OCI-LY1 (cell line): ENCODE data around the gene FGF22.

Source experiments
- H2AFZ ChIP-seq: fragments of 200-600 bp; sonication (generic), shearing (Covaris generic); 2 replicates; pipeline ENCODE4 v1.6.0; 2014; ENCODE audit warnings: antibody characterized with exemption, mild to moderate bottlenecking, low read length
- H3F3A ChIP-seq: fragments of 200-600 bp; sonication (generic), shearing (Covaris generic); 2 replicates; pipeline ENCODE4 v1.6.0; 2014; ENCODE audit warnings: mild to moderate bottlenecking, antibody characterized with exemption, low read length, moderate library complexity; ENCODE audit not compliant: insufficient read depth
- H3K27ac ChIP-seq: fragments of 200-600 bp; sonication (generic); 2 replicates; pipeline ENCODE4 v1.5.1; 2014; ENCODE audit warnings: low read length, mixed run types, mild to moderate bottlenecking, low read depth; ENCODE audit not compliant: poor library complexity, severe bottlenecking
- H3K27me3 ChIP-seq: fragments of 200-600 bp; sonication (generic); 2 replicates; pipeline ENCODE4 v1.6.0; 2014; ENCODE audit warnings: antibody characterized with exemption, mild to moderate bottlenecking, low read length, moderate library complexity; ENCODE audit not compliant: insufficient read depth
- H3K36me3 ChIP-seq: fragments of 200-600 bp; sonication (generic); 2 replicates; pipeline ENCODE4 v1.6.1; 2014; ENCODE audit warnings: mild to moderate bottlenecking, antibody characterized with exemption, low read length, moderate library complexity, mixed read lengths; ENCODE audit not compliant: insufficient read depth
- H3K4me1 ChIP-seq: fragments of 200-600 bp; sonication (generic); 2 replicates; pipeline ENCODE4 v1.5.1; 2014; ENCODE audit warnings: mild to moderate bottlenecking, low read length, moderate library complexity; ENCODE audit not compliant: insufficient read depth, severe bottlenecking
- H3K4me2 ChIP-seq: fragments of 200-600 bp; sonication (generic), shearing (Covaris generic); 2 replicates; pipeline ENCODE4 v1.6.1; 2014; ENCODE audit warnings: low read length
- H3K4me3 ChIP-seq: fragments of 200-600 bp; sonication (generic); 2 replicates; pipeline ENCODE4 v1.5.1; 2014; ENCODE audit warnings: low read length, low read depth, mild to moderate bottlenecking, mixed read lengths; ENCODE audit not compliant: poor library complexity, severe bottlenecking
- H3K79me2 ChIP-seq: fragments of 200-600 bp; shearing (Covaris generic); 2 replicates; pipeline ENCODE4 v1.6.1; 2016; ENCODE audit warnings: mixed run types, low read length, mixed read lengths; ENCODE audit not compliant: insufficient read depth
- H3K9ac ChIP-seq: fragments of 200-600 bp; sonication (generic), shearing (Covaris generic); 2 replicates; pipeline ENCODE4 v1.6.1; 2014; ENCODE audit warnings: mild to moderate bottlenecking, low read length, mixed read lengths
- H3K9me2 ChIP-seq: fragments of 200-600 bp; sonication (generic), shearing (Covaris generic); 2 replicates; pipeline ENCODE4 v1.6.1; 2014; ENCODE audit warnings: low read depth, mild to moderate bottlenecking, low read length, mixed read lengths
- H3K9me3 ChIP-seq: fragments of 200-600 bp; shearing (Covaris generic); 2 replicates; pipeline ENCODE4 v1.6.1; 2014; ENCODE audit warnings: low read length, mixed read lengths
- H4K20me1 ChIP-seq: fragments of 200-600 bp; sonication (generic), shearing (Covaris generic); 2 replicates; pipeline ENCODE4 v1.6.0; 2016; ENCODE audit warnings: mild to moderate bottlenecking, low read length; ENCODE audit not compliant: insufficient read depth
- EZH2 ChIP-seq: fragments of 200-600 bp; sonication (generic), shearing (Covaris generic); IDR thresholded peaks from 2 replicates; pipeline ENCODE4 v1.8.0; 2017; ENCODE audit warnings: borderline replicate concordance, mixed run types, mild to moderate bottlenecking, antibody characterized with exemption, low read length, moderate library complexity, mixed read lengths
- TF ChIP-seq, protein P1 (sequence below): fragments of 200-600 bp; sonication (generic), shearing (Covaris generic); IDR thresholded peaks from 2 replicates; pipeline ENCODE4 v1.5.1; 2017; ENCODE audit warnings: mild to moderate bottlenecking, antibody characterized with exemption, low read length, moderate library complexity, mixed read lengths

The FGF22 gene

DNA sequence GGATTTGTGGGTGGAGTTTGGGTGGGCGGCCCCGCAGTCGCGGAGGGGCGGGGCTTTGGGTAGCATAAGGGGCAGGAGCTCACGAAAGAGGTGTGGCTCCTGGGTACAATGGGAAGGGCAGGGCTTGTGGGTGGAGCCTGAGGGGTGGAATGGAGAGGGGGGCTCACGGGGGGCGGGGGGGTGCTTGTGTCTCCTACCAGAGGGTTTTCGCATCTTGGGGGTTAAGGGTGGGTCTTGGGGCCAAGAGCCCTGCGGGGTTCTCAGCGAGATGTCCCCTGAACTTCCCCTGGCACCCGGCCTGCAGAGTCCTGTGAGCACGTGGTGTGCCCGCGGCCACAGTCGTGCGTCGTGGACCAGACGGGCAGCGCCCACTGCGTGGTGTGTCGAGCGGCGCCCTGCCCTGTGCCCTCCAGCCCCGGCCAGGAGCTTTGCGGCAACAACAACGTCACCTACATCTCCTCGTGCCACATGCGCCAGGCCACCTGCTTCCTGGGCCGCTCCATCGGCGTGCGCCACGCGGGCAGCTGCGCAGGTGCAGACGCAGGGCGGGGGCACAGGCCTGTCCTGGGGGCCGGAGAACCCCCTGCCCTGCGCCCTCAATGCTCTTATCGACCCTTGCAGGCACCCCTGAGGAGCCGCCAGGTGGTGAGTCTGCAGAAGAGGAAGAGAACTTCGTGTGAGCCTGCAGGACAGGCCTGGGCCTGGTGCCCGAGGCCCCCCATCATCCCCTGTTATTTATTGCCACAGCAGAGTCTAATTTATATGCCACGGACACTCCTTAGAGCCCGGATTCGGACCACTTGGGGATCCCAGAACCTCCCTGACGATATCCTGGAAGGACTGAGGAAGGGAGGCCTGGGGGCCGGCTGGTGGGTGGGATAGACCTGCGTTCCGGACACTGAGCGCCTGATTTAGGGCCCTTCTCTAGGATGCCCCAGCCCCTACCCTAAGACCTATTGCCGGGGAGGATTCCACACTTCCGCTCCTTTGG, 41.6 kb downstream of the FGF22 start:
- Histone ChIP-seq H3K4me2 (peak overlapping the region; percentile 80; the same call in 1 of the 2 replicates), H3K4me1 (peaks cover 6% of the 10 kb centered on the region), H3F3A (no peaks in the 10 kb centered on the region), H3K9me2 (no peaks in the 10 kb centered on the region), H3K9ac (no peak overlapping the region), H3K9me3 (no peaks in the 10 kb centered on the region), H2AFZ (no peak overlapping the region), H3K27ac (peak overlapping the region; percentile 66), H4K20me1 (no peaks in the 10 kb centered on the region), H3K27me3 (peaks cover 7% of the 10 kb centered on the region; the same call in 1 of the 2 replicates), H3K79me2 (no peaks in the 10 kb centered on the region), H3K36me3 (no peaks in the 10 kb centered on the region), H3K4me3 (peak overlapping the region; percentile 58)
- TF ChIP-seq, protein P1, sequence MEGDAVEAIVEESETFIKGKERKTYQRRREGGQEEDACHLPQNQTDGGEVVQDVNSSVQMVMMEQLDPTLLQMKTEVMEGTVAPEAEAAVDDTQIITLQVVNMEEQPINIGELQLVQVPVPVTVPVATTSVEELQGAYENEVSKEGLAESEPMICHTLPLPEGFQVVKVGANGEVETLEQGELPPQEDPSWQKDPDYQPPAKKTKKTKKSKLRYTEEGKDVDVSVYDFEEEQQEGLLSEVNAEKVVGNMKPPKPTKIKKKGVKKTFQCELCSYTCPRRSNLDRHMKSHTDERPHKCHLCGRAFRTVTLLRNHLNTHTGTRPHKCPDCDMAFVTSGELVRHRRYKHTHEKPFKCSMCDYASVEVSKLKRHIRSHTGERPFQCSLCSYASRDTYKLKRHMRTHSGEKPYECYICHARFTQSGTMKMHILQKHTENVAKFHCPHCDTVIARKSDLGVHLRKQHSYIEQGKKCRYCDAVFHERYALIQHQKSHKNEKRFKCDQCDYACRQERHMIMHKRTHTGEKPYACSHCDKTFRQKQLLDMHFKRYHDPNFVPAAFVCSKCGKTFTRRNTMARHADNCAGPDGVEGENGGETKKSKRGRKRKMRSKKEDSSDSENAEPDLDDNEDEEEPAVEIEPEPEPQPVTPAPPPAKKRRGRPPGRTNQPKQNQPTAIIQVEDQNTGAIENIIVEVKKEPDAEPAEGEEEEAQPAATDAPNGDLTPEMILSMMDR = no peak
- TF ChIP-seq EZH2 = no peak

DNA sequence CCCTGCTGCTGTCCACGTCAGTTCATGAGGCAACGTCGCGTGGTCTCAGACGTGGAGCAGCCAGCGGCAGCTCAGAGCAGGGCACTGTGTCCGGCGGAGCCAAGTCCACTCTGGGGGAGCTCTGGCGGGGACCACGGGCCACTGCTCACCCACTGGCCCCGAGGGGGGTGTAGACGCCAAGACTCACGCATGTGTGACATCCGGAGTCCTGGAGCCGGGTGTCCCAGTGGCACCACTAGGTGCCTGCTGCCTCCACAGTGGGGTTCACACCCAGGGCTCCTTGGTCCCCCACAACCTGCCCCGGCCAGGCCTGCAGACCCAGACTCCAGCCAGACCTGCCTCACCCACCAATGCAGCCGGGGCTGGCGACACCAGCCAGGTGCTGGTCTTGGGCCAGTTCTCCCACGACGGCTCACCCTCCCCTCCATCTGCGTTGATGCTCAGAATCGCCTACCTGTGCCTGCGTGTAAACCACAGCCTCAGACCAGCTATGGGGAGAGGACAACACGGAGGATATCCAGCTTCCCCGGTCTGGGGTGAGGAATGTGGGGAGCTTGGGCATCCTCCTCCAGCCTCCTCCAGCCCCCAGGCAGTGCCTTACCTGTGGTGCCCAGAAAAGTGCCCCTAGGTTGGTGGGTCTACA, 43.1 kb downstream of the FGF22 start:
- no peak overlapping the region for H3K9ac ChIP-seq
- H3K4me3 ChIP-seq = no peak overlapping the region
- H3K4me2 ChIP-seq = no peak overlapping the region
- no peak overlapping the region for H2AFZ ChIP-seq
- H3F3A ChIP-seq = no peaks in the 10 kb centered on the region
- H3K9me2 ChIP-seq = no peaks in the 10 kb centered on the region
- no peaks in the 10 kb centered on the region for H3K36me3 ChIP-seq
- no peak for TF ChIP-seq EZH2
- TF ChIP-seq, protein P1 = no peak
- H3K27me3 ChIP-seq = peaks cover 12% of the 10 kb centered on the region; the same call in 1 of the 2 replicates
- H3K79me2 ChIP-seq = no peaks in the 10 kb centered on the region
- no peaks in the 10 kb centered on the region for H3K9me3 ChIP-seq
- H3K4me1 ChIP-seq = peaks cover 6% of the 10 kb centered on the region
- no peak overlapping the region for H3K27ac ChIP-seq
- H4K20me1 ChIP-seq = no peaks in the 10 kb centered on the region

DNA sequence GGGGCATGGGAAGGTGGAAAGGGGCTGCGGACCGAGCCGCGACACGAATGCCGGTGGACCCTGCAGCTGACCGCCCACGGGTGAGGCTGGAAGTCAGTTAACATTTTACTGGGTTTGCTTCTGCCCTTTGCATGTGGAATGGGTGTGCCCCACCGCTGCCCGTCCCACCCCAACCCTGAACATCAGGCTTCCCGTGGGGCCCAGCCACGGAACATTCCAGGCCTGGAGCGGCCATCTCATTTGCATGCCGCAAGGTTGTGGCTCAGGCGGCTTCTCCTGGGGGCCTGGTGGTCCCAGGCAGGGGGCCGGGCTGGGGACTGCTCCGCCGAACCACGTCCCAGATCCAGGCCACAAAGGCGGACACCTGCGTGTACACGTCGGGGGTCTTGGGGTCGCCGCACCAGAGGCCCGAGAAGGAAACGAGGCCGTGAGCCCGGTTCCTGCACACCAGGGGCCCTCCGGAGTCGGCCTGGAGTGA, 45.8 kb downstream of the FGF22 start:
- Histone ChIP-seq H4K20me1 (no peaks in the 10 kb centered on the region), H3K4me1 (no peaks in the 10 kb centered on the region), H3K9me2 (no peaks in the 10 kb centered on the region), H3K27ac (no peak overlapping the region), H3K79me2 (no peaks in the 10 kb centered on the region), H3K36me3 (no peaks in the 10 kb centered on the region), H3K27me3 (peaks cover 13% of the 10 kb centered on the region; the same call in 1 of the 2 replicates), H3K4me3 (no peak overlapping the region), H3K9ac (no peak overlapping the region), H2AFZ (no peak overlapping the region), H3K9me3 (no peaks in the 10 kb centered on the region), H3K4me2 (no peak overlapping the region), H3F3A (no peaks in the 10 kb centered on the region)
- TF ChIP-seq EZH2 = no peak
- TF ChIP-seq, protein P1 = no peak
